Lower leg skin (tissue), 4 donors: ENCODE measurements around the gene CASK. TPM values are rescaled to one million over a fixed set of nuclear protein-coding genes. Genes with fewer than 3 reads are reported as not detected.
A peak's percentile ranks its signal among the peaks of the same experiment; 100 is the strongest.

Experiments used
- DNase-seq, 2 donors: peaks; one replicate each; pipeline ENCODE4 v3.0.0-alpha.2; 2019; ENCODE audit warnings: low spot score in 2 of 2
- H3K4me3 ChIP-seq: fragments of 200-600 bp; sonication (generic); 2 replicates; pipeline ENCODE4 v1.5.1; 2017; ENCODE audit warnings: mild to moderate bottlenecking, low read depth; ENCODE audit not compliant: poor library complexity, severe bottlenecking
- POLR2A ChIP-seq, 2 donors: fragments of 450-650 bp; IDR thresholded peaks; one replicate each; pipeline ENCODE4 v1.6.1; 2016 to 2017; ENCODE audit warnings: antibody characterized with exemption in 2 of 2, mild to moderate bottlenecking in 1 of 2, moderate library complexity in 1 of 2
- WGBS, 2 donors: methylation state at CpG; one replicate each; pipeline ENCODE4 v1.1.5; 2018; 5-methylcytosine and 5-hydroxymethylcytosine counted together
- intact Hi-C: fragments of 100-400 bp; cut with DNase I; formaldehyde crosslinking; loops from one replicate; pipeline ENCODE4 v1.15.0; 2023; ENCODE audit warnings: low total_unique reads
- total RNA-seq, 4 donors: library from RNA; depleted of rRNA; stranded (reverse); fragments of >200 nt; gene quantifications; one replicate each; pipeline ENCODE4 v1.1.0, GENCODE V29; 2016
- TF ChIP-seq, protein P1 (sequence below), 3 donors: fragments of 450-650 bp; IDR thresholded peaks; one replicate each; pipeline ENCODE4 v1.5.1; 2016; ENCODE audit warnings: antibody characterized with exemption in 3 of 3, mild to moderate bottlenecking in 3 of 3, moderate library complexity in 2 of 3

The CASK gene
- total RNA-seq, 4 donors from 2014 or later: 22.7 to 43.2 (median 26.8) TPM

GRCh38 chrX:41470706-41471105 lies 452.6 kb downstream of the CASK start:
- 49 to 61% methylated on average over 5 to 7 of the region's 7 CpGs for WGBS, 2 donors
- TF ChIP-seq, protein P1, sequence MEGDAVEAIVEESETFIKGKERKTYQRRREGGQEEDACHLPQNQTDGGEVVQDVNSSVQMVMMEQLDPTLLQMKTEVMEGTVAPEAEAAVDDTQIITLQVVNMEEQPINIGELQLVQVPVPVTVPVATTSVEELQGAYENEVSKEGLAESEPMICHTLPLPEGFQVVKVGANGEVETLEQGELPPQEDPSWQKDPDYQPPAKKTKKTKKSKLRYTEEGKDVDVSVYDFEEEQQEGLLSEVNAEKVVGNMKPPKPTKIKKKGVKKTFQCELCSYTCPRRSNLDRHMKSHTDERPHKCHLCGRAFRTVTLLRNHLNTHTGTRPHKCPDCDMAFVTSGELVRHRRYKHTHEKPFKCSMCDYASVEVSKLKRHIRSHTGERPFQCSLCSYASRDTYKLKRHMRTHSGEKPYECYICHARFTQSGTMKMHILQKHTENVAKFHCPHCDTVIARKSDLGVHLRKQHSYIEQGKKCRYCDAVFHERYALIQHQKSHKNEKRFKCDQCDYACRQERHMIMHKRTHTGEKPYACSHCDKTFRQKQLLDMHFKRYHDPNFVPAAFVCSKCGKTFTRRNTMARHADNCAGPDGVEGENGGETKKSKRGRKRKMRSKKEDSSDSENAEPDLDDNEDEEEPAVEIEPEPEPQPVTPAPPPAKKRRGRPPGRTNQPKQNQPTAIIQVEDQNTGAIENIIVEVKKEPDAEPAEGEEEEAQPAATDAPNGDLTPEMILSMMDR (IDR thresholded peaks at IDR 0.05): no peak
- TF ChIP-seq POLR2A (IDR thresholded peaks at IDR 0.05): no peak
- intact Hi-C loops: no loop called here

DNA sequence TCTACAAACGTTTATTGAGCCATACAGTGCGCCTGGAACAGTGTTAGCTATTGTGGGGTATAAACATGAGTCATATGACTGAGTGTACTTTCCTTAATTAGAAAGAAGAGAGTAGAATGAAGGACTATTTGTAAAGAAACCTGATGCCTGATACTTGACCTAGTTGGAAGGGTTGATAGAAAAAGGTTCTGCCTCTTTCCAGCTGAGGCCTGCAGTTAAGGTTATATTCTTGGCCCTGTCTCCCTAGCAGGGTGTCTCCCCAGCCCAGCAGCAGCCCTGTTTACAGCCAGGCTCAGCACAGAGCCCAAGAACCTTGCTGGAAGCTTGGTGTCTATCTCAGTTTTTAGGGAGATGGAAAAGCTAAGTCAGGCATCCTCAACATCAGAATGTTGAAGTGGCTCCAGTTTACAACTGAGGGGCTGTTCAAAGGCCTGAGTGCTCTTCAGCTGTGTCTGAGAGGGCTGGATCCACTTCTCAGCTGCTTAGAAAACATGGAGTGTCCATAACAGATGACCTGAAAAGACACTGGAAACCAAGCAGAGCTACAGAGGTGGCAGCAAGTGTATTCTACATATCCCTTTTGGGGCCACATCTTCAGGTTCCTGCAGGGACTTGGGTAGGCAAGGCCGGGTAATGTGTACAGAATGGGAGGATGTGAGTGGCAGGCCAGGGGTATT lies 454.6 kb downstream of the CASK start:
- peak in 1 of 2 donors; percentile 68 for DNase-seq
- intact Hi-C loops: no loop called here
- no peak overlapping the region for H3K4me3 ChIP-seq
- 53 to 61% methylated on average over 3 of the region's 3 CpGs for WGBS, 2 donors
- TF ChIP-seq POLR2A (IDR thresholded peaks at IDR 0.05): no peak
- TF ChIP-seq, protein P1 (IDR thresholded peaks at IDR 0.05): no peak

More at GRCh38 chrX:41470706-41471105, 452.6 kb downstream of the CASK start:
- H3K4me3 ChIP-seq: no peak overlapping the region
- DNase-seq: peak in 1 of 2 donors; percentile 68

Other genes starting within 250 kb of the CASK start
- gene GPR34, start 234.6 kb downstream of the CASK start, total RNA-seq: 1 to 10 TPM; 1.4 to 4.1 (median 1.9) TPM
- under 1 TPM in 2 of 4 donors, not detected in 2; 0.29 to 0.61 TPM for gene GPR82, start 199.4 kb downstream of the CASK start, total RNA-seq